A549 (cell line): ENCODE results near the gene ZXDC.

Experiments used
- CBX8 ChIP-seq: fragments of 200-600 bp; sonication (generic); IDR thresholded peaks from 2 replicates; pipeline ENCODE4 v1.6.1; 2016
- CTCF ChIP-seq: fragments of >200 bp; sonication (Bioruptor Twin); formaldehyde crosslinking; IDR thresholded peaks from 3 replicates; pipeline ENCODE4 v1.5.1; 2016
- EP300 ChIP-seq, 2 experiments: fragments of >200 bp; sonication (Bioruptor Twin); formaldehyde crosslinking; IDR thresholded peaks; 2 replicates in 1 of 2; 3 replicates in 1 of 2; pipeline ENCODE4 v1.6.1; 2016 to 2017
- HDAC2 ChIP-seq: fragments of 200-600 bp; sonication (generic); IDR thresholded peaks from 2 replicates; pipeline ENCODE4 v1.6.1; 2016
- HES2 ChIP-seq: fragments of >200 bp; sonication (Bioruptor Twin); formaldehyde crosslinking; IDR thresholded peaks from 2 replicates; pipeline ENCODE4 v1.6.1; 2016
- MAX ChIP-seq: IDR thresholded peaks from 2 replicates; pipeline ENCODE4 v1.6.1; 2012
- NR3C1 ChIP-seq: fragments of >200 bp; sonication (Bioruptor Twin); formaldehyde crosslinking; IDR thresholded peaks from 3 replicates; pipeline ENCODE4 v1.6.1; 2017
- POLR2A ChIP-seq: IDR thresholded peaks from 2 replicates; pipeline ENCODE4 v1.6.1; 2012; ENCODE audit warnings: mild to moderate bottlenecking, low read length
- RCOR1 ChIP-seq: fragments of 150-350 bp; IDR thresholded peaks from 2 replicates; pipeline ENCODE4 v1.6.1; 2014; ENCODE audit warnings: antibody characterized with exemption, low read length, low read depth
- REST ChIP-seq: fragments of 200-600 bp; sonication (generic); IDR thresholded peaks from 2 replicates; pipeline ENCODE4 v1.6.1; 2016; ENCODE audit warnings: antibody characterized with exemption, mild to moderate bottlenecking, moderate library complexity
- USF2 ChIP-seq: fragments of 450-650 bp; IDR thresholded peaks from 2 replicates; pipeline ENCODE4 v1.6.1; 2014; ENCODE audit warnings: antibody characterized with exemption
- ZC3H11A ChIP-seq: fragments of 450-650 bp; IDR thresholded peaks from 2 replicates; pipeline ENCODE4 v1.6.1; 2014; ENCODE audit warnings: antibody characterized with exemption, mild to moderate bottlenecking

GRCh38 chr3:126434931-126435411 lies 40.7 kb downstream of the ZXDC start:
- no peak for TF ChIP-seq NR3C1
- no peak for TF ChIP-seq RCOR1
- TF ChIP-seq HES2 = no peak
- no peak for TF ChIP-seq CTCF
- no peak for TF ChIP-seq REST
- TF ChIP-seq POLR2A = no peak
- TF ChIP-seq EP300 (IDR thresholded peaks at IDR 0.05) = no peak
- no peak for TF ChIP-seq HDAC2
- TF ChIP-seq MAX = no peak
- TF ChIP-seq USF2 = no peak
- TF ChIP-seq ZC3H11A = no peak
- no peak for TF ChIP-seq CBX8
